Endothelial cell of umbilical vein (primary cell): Measurements from ENCODE around the gene FPGS. TPM values are rescaled to one million over a fixed set of nuclear protein-coding genes. Genes with fewer than 3 reads are reported as not detected.

Experiments
- BruUV-seq: library from RNA; stranded (reverse); fragments of 400-500 nt; replicated peaks from 2 replicates; lab custom pipeline; 2021; lab: Mats Ljungman, UMichigan
- CTCF ChIA-PET: fragments of 300-600, 350-600 bp; sonication (Branson Sonifier 250); formaldehyde crosslinking; loops from one replicate; lab custom pipeline; 2021; ENCODE audit warnings: antibody characterized with exemption, inconsistent platforms; lab: Charles Lee
- POLR2A ChIA-PET: fragments of 300-600, 350-600 bp; sonication (Branson Sonifier 250); formaldehyde crosslinking; loops from one replicate; lab custom pipeline; 2021; ENCODE audit warnings: antibody characterized with exemption, inconsistent platforms; lab: Charles Lee
- DNase-seq: peaks from one replicate; pipeline ENCODE4 v3.0.0-alpha.2; 2011; ENCODE audit warnings: low read depth, low spot score
- FAIRE-seq: peaks from 2 replicates; lab custom pipeline; 2011; peaks lifted over from hg19 to GRCh38; lab: Jason Lieb, UNC
- H2AFZ ChIP-seq: 2 replicates; pipeline ENCODE4 v1.6.0; 2012; ENCODE audit warnings: low read depth, low read length, control low read depth, inconsistent platforms
- H3K27ac ChIP-seq: 2 replicates; pipeline ENCODE4 v1.5.1; 2011; ENCODE audit warnings: low read depth, mild to moderate bottlenecking, control low read depth, low read length, moderate library complexity; ENCODE audit not compliant: insufficient read depth
- H3K27me3 ChIP-seq, 2 experiments: 2 replicates each; pipeline versions ENCODE4 v1.6.0 to v1.6.1; 2011; ENCODE audit warnings: low read length in 2 of 2, mixed read lengths in 1 of 2; ENCODE audit not compliant: control insufficient read depth in 2 of 2, insufficient read depth in 2 of 2
- H3K36me3 ChIP-seq, 2 experiments: 2 replicates in 1 of 2; 3 replicates in 1 of 2; pipeline ENCODE4 v1.5.1; 2011; ENCODE audit warnings: low read length in 2 of 2, mild to moderate bottlenecking in 1 of 2, moderate library complexity in 1 of 2; ENCODE audit not compliant: control insufficient read depth in 2 of 2, insufficient read depth in 2 of 2; ENCODE audit errors: extremely low read depth in 1 of 2
- H3K4me1 ChIP-seq: 3 replicates; pipeline ENCODE4 v1.5.1; 2011; ENCODE audit warnings: mild to moderate bottlenecking, low read length; ENCODE audit not compliant: control insufficient read depth, insufficient read depth; ENCODE audit errors: extremely low read depth
- H3K4me2 ChIP-seq: 2 replicates; pipeline ENCODE4 v1.6.1; 2011; ENCODE audit warnings: low read length, control low read depth, mixed read lengths; ENCODE audit not compliant: insufficient read depth
- H3K4me3 ChIP-seq, 3 experiments: fragments of 200-600 bp in 1 of 3; sonication (generic), shearing (Covaris generic) in 1 of 3; replicated peaks in 1 of 3; 2 replicates each; pipeline ENCODE4 v1.5.1; 2011 to 2016; ENCODE audit warnings: control low read depth in 3 of 3, low read length in 3 of 3, mild to moderate bottlenecking in 2 of 3, inconsistent platforms in 1 of 3, low read depth in 1 of 3, moderate library complexity in 1 of 3; ENCODE audit not compliant: insufficient read depth in 1 of 3
- H3K79me2 ChIP-seq: 2 replicates; pipeline ENCODE4 v1.6.0; 2012; ENCODE audit warnings: low read length, inconsistent platforms; ENCODE audit not compliant: control insufficient read depth, insufficient read depth
- H3K9ac ChIP-seq: replicated peaks from 2 replicates; pipeline ENCODE3; 2011; ENCODE audit warnings: low read length, control low read depth; ENCODE audit not compliant: insufficient read depth; ENCODE audit errors: extremely low read depth
- H3K9me1 ChIP-seq: replicated peaks from 3 replicates; pipeline ENCODE4 v1.6.0; 2011; ENCODE audit warnings: mild to moderate bottlenecking, low read length; ENCODE audit not compliant: control insufficient read depth, insufficient read depth; ENCODE audit errors: extremely low read depth
- H3K9me3 ChIP-seq: replicated peaks from 2 replicates; pipeline ENCODE4 v1.5.1; 2012; ENCODE audit warnings: low read length, inconsistent platforms; ENCODE audit not compliant: control insufficient read depth, insufficient read depth
- H4K20me1 ChIP-seq: replicated peaks from 2 replicates; pipeline ENCODE3; 2011; ENCODE audit warnings: mild to moderate bottlenecking, low read length; ENCODE audit not compliant: control insufficient read depth, insufficient read depth; ENCODE audit errors: extremely low read depth
- CTCF ChIP-seq, 2 donors: IDR thresholded peaks; 1 replicate in 1 of 2; 2 replicates in 1 of 2; pipeline ENCODE4 v1.5.1; 2011; ENCODE audit warnings: low read length in 2 of 2, mild to moderate bottlenecking in 2 of 2, moderate library complexity in 2 of 2, control low read depth in 1 of 2, inconsistent platforms in 1 of 2, low read depth in 1 of 2; ENCODE audit not compliant: insufficient read depth in 1 of 2; ENCODE audit errors: extremely low read depth in 1 of 2
- EZH2 ChIP-seq: IDR thresholded peaks from 2 replicates; pipeline ENCODE4 v1.6.1; 2012; ENCODE audit warnings: borderline replicate concordance, low read depth, mild to moderate bottlenecking, moderate library complexity, low read length, inconsistent platforms; ENCODE audit not compliant: severe bottlenecking
- FOS ChIP-seq: IDR thresholded peaks from 2 replicates; pipeline ENCODE4 v1.6.1; 2011; ENCODE audit warnings: mild to moderate bottlenecking, low read length, moderate library complexity, borderline replicate concordance; ENCODE audit not compliant: insufficient read depth
- GATA2 ChIP-seq: IDR thresholded peaks from 2 replicates; pipeline ENCODE4 v1.7.0; 2011; ENCODE audit warnings: low read depth, mild to moderate bottlenecking, moderate library complexity, mixed read lengths, low read length; ENCODE audit not compliant: insufficient read length, insufficient read depth
- JUN ChIP-seq: IDR thresholded peaks from 2 replicates; pipeline ENCODE4 v1.6.1; 2011; ENCODE audit warnings: borderline replicate concordance, low read depth; ENCODE audit not compliant: insufficient read length, insufficient read depth
- MAX ChIP-seq: IDR thresholded peaks from 2 replicates; pipeline ENCODE4 v1.6.1; 2011; ENCODE audit not compliant: insufficient read depth, insufficient read length
- MYC ChIP-seq: IDR thresholded peaks from one replicate; pipeline ENCODE4 v1.6.1; 2011; ENCODE audit warnings: mild to moderate bottlenecking, low read depth, low read length
- POLR2A ChIP-seq: IDR thresholded peaks from 2 replicates; pipeline ENCODE4 v1.6.1; 2012; ENCODE audit warnings: low read depth, mild to moderate bottlenecking, control low read depth, low read length
- POLR2AphosphoS5 ChIP-seq: IDR thresholded peaks from 2 replicates; pipeline ENCODE4 v1.6.1; 2012; ENCODE audit warnings: low read depth, mild to moderate bottlenecking, control low read depth, low read length, moderate library complexity; ENCODE audit not compliant: insufficient read depth
- dilution Hi-C: fragments of 300-500 bp; cut with MboI; formaldehyde crosslinking; loops from one replicate; pipeline ENCODE4 v1.15.0; 2019; ENCODE audit warnings: low sequenced_read_pairs; ENCODE audit not compliant: extremely low pct_ligation_motif_present
- intact Hi-C: fragments of 100-400 bp; cut with micrococcal nuclease; formaldehyde crosslinking; loops from one replicate; pipeline ENCODE4 v1.10.0; 2022
- polyA plus RNA-seq, 4 experiments: library from polyadenylated mRNA; depleted of rRNA in 3 of 4; stranded (reverse) in 3 of 4; unstranded in 1 of 4; fragments of >200 nt; gene quantifications; 2 replicates each; pipeline versions ENCODE4 v1.2.1 to v1.2.3, GENCODE V29; 2011 to 2012; ENCODE audit warnings: missing spikeins in 1 of 4
- total RNA-seq: library from RNA; stranded (reverse); gene quantifications from 2 replicates; pipeline ENCODE4 v1.2.3, GENCODE V29; 2021

The FPGS gene
- total and polyA plus RNA-seq, 2 donors (not counting 3 experiments of a cell fraction or from before 2014, with no cell fraction given): 77.7 to 90.2 TPM

GRCh38 chr9:127758843-127759242 lies 43.8 kb upstream of the FPGS start:
- Histone ChIP-seq H3K36me3 (peaks cover 6 to 20% of the 10 kb centered on the region in 2 experiments), H3K4me2 (no peak overlapping the region), H3K79me2 (peaks cover 41% of the 10 kb centered on the region), H3K4me1 (peaks cover 42% of the 10 kb centered on the region), H2AFZ (no peak overlapping the region), H3K27ac (no peak overlapping the region), H3K9ac (no peak overlapping the region), H3K9me1 (no peaks in the 10 kb centered on the region), H3K9me3 (no peaks in the 10 kb centered on the region), H3K27me3 (no peaks in the 10 kb centered on the region), H3K4me3 (no peak overlapping the region), H4K20me1 (no peaks in the 10 kb centered on the region)
- dilution Hi-C loops (no loop called here), intact Hi-C loops (no loop called here)
- no peak for DNase-seq
- no TSS peak for BruUV-seq
- CTCF ChIA-PET: interaction anchor here (0.6 to 0.9 kb wide), 2 partner anchors 24 to 108 kb away, joined by 3 read pairs; partner anchors contain the start of gene TOR2A
- TF ChIP-seq JUN: no peak
- TF ChIP-seq CTCF (IDR thresholded peaks at IDR 0.05; ENCODE audit: extremely low read depth in 1 of 2, insufficient read depth in 1 of 2, low read depth in 1 of 2, low read length in 2 of 2): no peak
- TF ChIP-seq EZH2: no peak
- TF ChIP-seq MAX: no peak
- TF ChIP-seq POLR2AphosphoS5: no peak
- TF ChIP-seq POLR2A: no peak
- no peak for TF ChIP-seq FOS
- no peak for TF ChIP-seq GATA2
- TF ChIP-seq MYC: no peak
- POLR2A ChIA-PET: interaction anchor here (1.4 to 1.7 kb wide), 2 partner anchors 12 to 24 kb away, joined by 3 to 6 read pairs; no protein-coding TSS in a partner anchor
- FAIRE-seq: no peak
